Ishikawa (cell line): ENCODE data around the gene RASA3.

ENCODE experiments used
- CEBPB ChIP-seq: IDR thresholded peaks from 2 replicates; pipeline ENCODE4 v1.6.1; 2012
- CREB1 ChIP-seq: IDR thresholded peaks from 2 replicates; pipeline ENCODE4 v1.6.1; 2012; ENCODE audit warnings: low read depth
- EGR1 ChIP-seq: IDR thresholded peaks from 2 replicates; pipeline ENCODE4 v1.6.1; 2012
- EP300 ChIP-seq: IDR thresholded peaks from 2 replicates; pipeline ENCODE4 v1.6.1; 2012; ENCODE audit warnings: borderline replicate concordance
- RAD21 ChIP-seq: IDR thresholded peaks from 2 replicates; pipeline ENCODE4 v1.6.1; 2012; ENCODE audit warnings: low read depth
- REST ChIP-seq: IDR thresholded peaks from 2 replicates; pipeline ENCODE4 v1.6.1; 2012; ENCODE audit warnings: low read depth, mild to moderate bottlenecking
- TAF1 ChIP-seq: IDR thresholded peaks from 2 replicates; pipeline ENCODE4 v1.6.1; 2012; ENCODE audit warnings: low read depth, mild to moderate bottlenecking
- TCF12 ChIP-seq: IDR thresholded peaks from 2 replicates; pipeline ENCODE4 v1.6.1; 2012; ENCODE audit warnings: low read depth
- TEAD4 ChIP-seq: IDR thresholded peaks from 2 replicates; pipeline ENCODE4 v1.6.1; 2012
- USF1 ChIP-seq: IDR thresholded peaks from 2 replicates; pipeline ENCODE4 v1.6.1; 2012
- YY1 ChIP-seq: IDR thresholded peaks from 2 replicates; pipeline ENCODE4 v1.6.1; 2012; ENCODE audit warnings: low read depth
- ZBTB7A ChIP-seq: IDR thresholded peaks from 2 replicates; pipeline ENCODE4 v1.6.1; 2012; ENCODE audit warnings: low read depth
- TF ChIP-seq, protein P1 (sequence below): IDR thresholded peaks from 2 replicates; pipeline ENCODE4 v1.6.1; 2012

GRCh38 chr13:113946409-113947181 is 185.8 kb downstream of the RASA3 start:
- TF ChIP-seq YY1 (no peak), REST (no peak), EP300 (no peak), TAF1 (no peak), RAD21 (no peak), CEBPB (no peak), TCF12 (no peak), ZBTB7A (no peak), TEAD4 (no peak), USF1 (no peak), EGR1 (no peak), CREB1 (no peak)
- TF ChIP-seq, protein P1, sequence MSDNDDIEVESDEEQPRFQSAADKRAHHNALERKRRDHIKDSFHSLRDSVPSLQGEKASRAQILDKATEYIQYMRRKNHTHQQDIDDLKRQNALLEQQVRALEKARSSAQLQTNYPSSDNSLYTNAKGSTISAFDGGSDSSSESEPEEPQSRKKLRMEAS: no peak
